ENCODE measurements around the gene SLC8A1.

DNA sequence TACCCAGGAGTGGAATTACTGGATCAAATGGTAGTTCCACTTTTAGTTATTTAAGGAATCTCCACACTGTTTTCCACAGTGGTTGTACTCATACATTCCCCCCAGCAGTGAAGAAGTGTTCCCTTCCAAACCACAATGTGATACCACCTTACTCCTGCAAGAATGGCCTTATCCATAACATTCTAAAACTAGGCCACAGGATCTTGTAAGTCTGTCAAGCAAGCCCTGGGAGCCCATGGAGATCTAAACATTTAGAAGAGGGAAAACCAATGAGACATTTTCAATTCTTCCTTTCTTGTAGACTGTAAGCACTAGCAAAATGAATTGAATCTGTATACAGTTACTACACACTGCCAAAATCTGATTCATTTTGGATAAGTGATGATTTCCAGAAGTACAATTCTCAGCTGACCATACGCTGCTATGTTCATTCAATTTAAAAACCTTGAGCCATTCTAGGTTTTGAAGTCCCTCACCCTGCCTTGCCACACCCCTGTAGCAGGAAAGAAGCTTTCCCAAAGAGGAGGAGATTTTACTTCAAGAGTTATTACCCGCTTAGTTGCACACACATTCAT, 149.1 kb downstream of the SLC8A1 start:
- no peak for TF ChIP-seq CTCF (IDR thresholded peaks at IDR 0.05)
- no peak for TF ChIP-seq POLR2A (IDR thresholded peaks at IDR 0.05)
- no peak for TF ChIP-seq POLR2AphosphoS5 (IDR thresholded peaks at IDR 0.05)
- TF ChIP-seq EP300 (IDR thresholded peaks at IDR 0.05), result no peak
